ACHN (cell line): ENCODE measurements around the gene PCAT7.
"Not testable (repeated sequence)": the region's sequence is repeated elsewhere in the genome, so short reads cannot be mapped to it uniquely, and the experiment has no call there.

Experiments
- DNase-seq: peaks from one replicate; pipeline ENCODE4 v3.0.0-alpha.2; 2015
- in situ Hi-C: cut with HindIII; loops from 2 replicates; pipeline ENCODE4 v1.10.0; 2017; ENCODE audit warnings: low sequenced_read_pairs, low pct_ligation_motif_present, low pct_unique_long_range_greater_than_20kb

PCAT7 gene

GRCh38 chr9:94554439-94555331 lies at the start of gene PCAT7:
Gene PCAT7, plus strand, starts transcription at chr9:94555083.
- in situ Hi-C loops: no loop called here
- DNase-seq: peak; percentile 73

GRCh38 chr9:94506370-94506769 lies 48.5 kb upstream of the PCAT7 start:
- DNase-seq, in situ Hi-C loops: not testable (repeated sequence)

- no peak for DNase-seq
- in situ Hi-C loops: no loop called here
Measured at GRCh38 chr9:94507531-94508258, 47.2 kb upstream of the PCAT7 start.

- in situ Hi-C loops: no loop called here
- no peak for DNase-seq
Measured at GRCh38 chr9:94511134-94511954, 43.5 kb upstream of the PCAT7 start.

GRCh38 chr9:94511955-94512265 lies 43.0 kb upstream of the PCAT7 start:
- no peak for DNase-seq
- in situ Hi-C loops: no loop called here

GRCh38 chr9:94514722-94515121 lies 40.2 kb upstream of the PCAT7 start:
- in situ Hi-C loops: no loop called here
- no peak for DNase-seq

GRCh38 chr9:94517254-94517653 lies 37.6 kb upstream of the PCAT7 start:
- no peak for DNase-seq
- in situ Hi-C loops: no loop called here

- no peak for DNase-seq
- in situ Hi-C loops: no loop called here
Measured at GRCh38 chr9:94525396-94526035, 29.4 kb upstream of the PCAT7 start.

GRCh38 chr9:94526271-94526670 lies 28.6 kb upstream of the PCAT7 start:
- DNase-seq: no peak
- in situ Hi-C loops: no loop called here

- no peak for DNase-seq
- in situ Hi-C loops: no loop called here
Measured at GRCh38 chr9:94526951-94527350, 27.9 kb upstream of the PCAT7 start.

GRCh38 chr9:94528886-94529285 lies 26.0 kb upstream of the PCAT7 start:
- no peak for DNase-seq
- in situ Hi-C loops: no loop called here

- in situ Hi-C loops: no loop called here
- DNase-seq: no peak
Measured at GRCh38 chr9:94533155-94533554, 21.7 kb upstream of the PCAT7 start.

- DNase-seq: no peak
- in situ Hi-C loops: no loop called here
Measured at GRCh38 chr9:94533601-94534000, 21.3 kb upstream of the PCAT7 start.

- in situ Hi-C loops: no loop called here
- DNase-seq: no peak
Measured at GRCh38 chr9:94534901-94535300, 20.0 kb upstream of the PCAT7 start.

GRCh38 chr9:94538908-94539307 lies 16.0 kb upstream of the PCAT7 start:
- in situ Hi-C loops: no loop called here
- no peak for DNase-seq

- in situ Hi-C loops, DNase-seq: not testable (repeated sequence)
Measured at GRCh38 chr9:94544335-94544734, 10.5 kb upstream of the PCAT7 start.

GRCh38 chr9:94545940-94546339 lies 8.9 kb upstream of the PCAT7 start:
- in situ Hi-C loops: no loop called here
- no peak for DNase-seq

GRCh38 chr9:94553029-94553938 lies 1.6 kb upstream of the PCAT7 start:
- in situ Hi-C loops: no loop called here
- no peak for DNase-seq
